GM12878 (cell line): ENCODE results near the gene PTPRD. TPM values are rescaled to one million over a fixed set of nuclear protein-coding genes. Genes with fewer than 3 reads are reported as not detected.

Experiments
- ATAC-seq: fragments of 200-7000 bp; cut with Tn5 transposase; 3 replicates; pipeline ENCODE4 v1.9.1; 2020; ENCODE audit warnings: mild to moderate bottlenecking, moderate library complexity
- BruUV-seq: library from RNA; stranded (reverse); fragments of 400-500 nt; replicated peaks from 2 replicates; lab custom pipeline; 2021; lab: Mats Ljungman, UMichigan
- CTCF ChIA-PET: fragments of 300-600 bp; sonication (Branson Sonifier 250); formaldehyde crosslinking; extraction: SDS; loops from one replicate; lab custom pipeline; 2021; ENCODE audit warnings: inconsistent platforms; lab: Yijun Ruan, JAX
- POLR2A ChIA-PET: fragments of 350-600 bp; formaldehyde crosslinking; extraction: SDS; loops from one replicate; lab custom pipeline; 2021; ENCODE audit warnings: inconsistent platforms; lab: Charles Lee
- RAD21 ChIA-PET: fragments of 300-600 bp; sonication (Branson Sonifier 250); formaldehyde crosslinking; loops from one replicate; lab custom pipeline; 2023; ENCODE audit warnings: antibody characterized with exemption; ENCODE audit not compliant: unreplicated experiment; lab: Charles Lee
- SMC1A ChIA-PET: fragments of 300-600 bp; sonication (Branson Sonifier 250); formaldehyde crosslinking; loops from one replicate; lab custom pipeline; 2023; ENCODE audit not compliant: unreplicated experiment, uncharacterized antibody; lab: Charles Lee
- DNase-seq: peaks from one replicate; pipeline ENCODE4 v3.0.0-alpha.2; 2011; ENCODE audit warnings: low read depth, low spot score
- FAIRE-seq: peaks from 3 replicates; lab custom pipeline; 2011; peaks lifted over from hg19 to GRCh38; lab: Jason Lieb, UNC
- H2AFZ ChIP-seq: 2 replicates; pipeline ENCODE4 v1.6.0; 2011; ENCODE audit warnings: low read depth, low read length, control low read depth; ENCODE audit not compliant: control insufficient read depth
- H3K27ac ChIP-seq: 2 replicates; pipeline ENCODE4 v1.5.1; 2011; ENCODE audit warnings: control low read depth; ENCODE audit not compliant: control insufficient read depth, insufficient read depth
- H3K27me3 ChIP-seq, 2 experiments: replicated peaks in 1 of 2; 2 replicates each; pipeline versions ENCODE4 v1.6.0 to v1.6.1; 2011; ENCODE audit warnings: low read length in 1 of 2; ENCODE audit not compliant: control insufficient read depth in 2 of 2, insufficient read depth in 2 of 2
- H3K36me3 ChIP-seq, 2 experiments: 2 replicates each; pipeline ENCODE4 v1.5.1; 2011; ENCODE audit warnings: low read length in 1 of 2; ENCODE audit not compliant: control insufficient read depth in 2 of 2, insufficient read depth in 2 of 2
- H3K4me1 ChIP-seq: 2 replicates; pipeline ENCODE4 v1.6.1; 2011; ENCODE audit warnings: mild to moderate bottlenecking, low read length, moderate library complexity, mixed read lengths; ENCODE audit not compliant: control insufficient read depth, insufficient read depth
- H3K4me2 ChIP-seq: 2 replicates; pipeline ENCODE4 v1.6.0; 2011; ENCODE audit warnings: control low read depth; ENCODE audit not compliant: control insufficient read depth, insufficient read depth
- H3K4me3 ChIP-seq: fragments of 200-600 bp; sonication (generic); 2 replicates; pipeline ENCODE4 v1.5.1; 2016
- H3K79me2 ChIP-seq: 2 replicates; pipeline ENCODE4 v1.6.0; 2011; ENCODE audit warnings: low read length; ENCODE audit not compliant: control insufficient read depth, insufficient read depth
- H3K9ac ChIP-seq: 2 replicates; pipeline ENCODE4 v1.8.0; 2011; ENCODE audit warnings: low read length, control low read depth, mixed read lengths; ENCODE audit not compliant: control insufficient read depth, insufficient read depth
- H3K9me3 ChIP-seq: replicated peaks from 3 replicates; pipeline ENCODE4 v1.5.1; 2011; ENCODE audit warnings: mild to moderate bottlenecking, low read length; ENCODE audit not compliant: control insufficient read depth, insufficient read depth
- H4K20me1 ChIP-seq: 2 replicates; pipeline ENCODE4 v1.6.0; 2011; ENCODE audit not compliant: control insufficient read depth, insufficient read depth
- SP1 ChIP-seq: IDR thresholded peaks from one replicate; pipeline ENCODE4 v1.6.1; 2011; ENCODE audit warnings: low read depth, low read length
- SUPT20H ChIP-seq: IDR thresholded peaks from 2 replicates; pipeline ENCODE4 v1.6.1; 2011; ENCODE audit warnings: low read depth, mild to moderate bottlenecking, low read length, moderate library complexity, borderline replicate concordance; ENCODE audit not compliant: control insufficient read depth
- ZNF687 ChIP-seq: fragments of 450-650 bp; IDR thresholded peaks from 2 replicates; pipeline ENCODE4 v1.6.1; 2017; ENCODE audit warnings: mild to moderate bottlenecking, moderate library complexity
- WGBS: methylation state at CpG from one replicate; pipeline ENCODE4 v1.1.6; 2016; ENCODE audit warnings: low lambda C conversion rate; ENCODE audit not compliant: insufficient replicate concordance, insufficient coverage; ENCODE audit errors: missing lambda C conversion rate; 5-methylcytosine and 5-hydroxymethylcytosine counted together
- in situ Hi-C: fragments of 300-500 bp; cut with MboI; formaldehyde crosslinking; loops from 9 replicates; pipeline ENCODE4 v1.14.3; 2018; ENCODE audit warnings: mixed read lengths
- intact Hi-C: fragments of 100-400 bp; cut with micrococcal nuclease; formaldehyde crosslinking; loops from one replicate; pipeline ENCODE4 v1.14.2; 2022; ENCODE audit not compliant: unreplicated experiment
- polyA plus RNA-seq, 11 experiments: library from polyadenylated mRNA; depleted of rRNA in 4 of 11; unstranded in 6 of 11; stranded (reverse) in 5 of 11; fragments of >200 nt; fragmentation: Nextera tagmentation in 4 of 11; fragmentation: Illumina TruSeq in 1 of 11; extraction: Ambion mirVana in 4 of 11; extraction: Trizol in 1 of 11; gene quantifications; 1 replicate in 1 of 11; 2 replicates in 10 of 11; pipeline versions ENCODE4 v1.2.1 to v1.2.3, GENCODE V29; 2011 to 2016; ENCODE audit warnings: inconsistent platforms in 2 of 11, missing spikeins in 2 of 11, low read depth in 1 of 11
- total RNA-seq, 4 experiments: library from RNA; depleted of rRNA in 3 of 4; stranded (reverse); fragments of >200 nt in 3 of 4; fragmentation: Illumina TruSeq in 1 of 4; extraction: Trizol in 1 of 4; gene quantifications; 2 replicates each; pipeline versions ENCODE4 v1.2.1 to v1.2.3, GENCODE V29; 2013 to 2021

PTPRD gene
- total and polyA plus RNA-seq, 10 of the 15 experiments (the other 5 are each of a cell fraction or from before 2014, with no cell fraction given) = under 0.01 to 0.05 (median 0.01) TPM; not detected in 7

- no peaks in the 10 kb centered on the region for H3K4me1 ChIP-seq
- H2AFZ ChIP-seq = no peak overlapping the region
- no peaks in the 10 kb centered on the region for H3K27me3 ChIP-seq
- FAIRE-seq (no peak), ATAC-seq (no peak), DNase-seq (no peak)
- 2% methylated on average over 2 of the region's 2 CpGs for WGBS
- RAD21 ChIA-PET = no interaction called here
- H3K27ac ChIP-seq = no peak overlapping the region
- no peak overlapping the region for H3K4me2 ChIP-seq
- intact Hi-C loops = no loop called here
- CTCF ChIA-PET = no interaction called here
- no peak overlapping the region for H3K4me3 ChIP-seq
- TF ChIP-seq SUPT20H = no peak
- POLR2A ChIA-PET = no interaction called here
- H3K79me2 ChIP-seq = no peaks in the 10 kb centered on the region
- in situ Hi-C loops = no loop called here
- H3K36me3 ChIP-seq = no peaks in the 10 kb centered on the region
- no peaks in the 10 kb centered on the region for H4K20me1 ChIP-seq
- no TSS peak for BruUV-seq
- H3K9ac ChIP-seq = no peak overlapping the region
- SMC1A ChIA-PET = no interaction called here
- no peaks in the 10 kb centered on the region for H3K9me3 ChIP-seq
These were observed 1883.9 kb downstream of the PTPRD start for GRCh38 chr9:8728910-8729309.

GRCh38 chr9:8727191-8727590, 1885.6 kb downstream of the PTPRD start:
- no peaks in the 10 kb centered on the region for H3K4me1 ChIP-seq
- RAD21 ChIA-PET = no interaction called here
- H3K27me3 ChIP-seq = no peaks in the 10 kb centered on the region
- FAIRE-seq = no peak
- no peaks in the 10 kb centered on the region for H4K20me1 ChIP-seq
- H3K9me3 ChIP-seq = no peaks in the 10 kb centered on the region
- DNase-seq = no peak
- H3K27ac ChIP-seq = no peak overlapping the region
- intact Hi-C loops (no loop called here), in situ Hi-C loops (no loop called here)
- SMC1A ChIA-PET = no interaction called here
- WGBS = 0% methylated on average over 2 of the region's 2 CpGs
- no peak overlapping the region for H3K4me2 ChIP-seq
- no TSS peak for BruUV-seq
- POLR2A ChIA-PET = no interaction called here
- no peak overlapping the region for H3K9ac ChIP-seq
- no peak overlapping the region for H3K4me3 ChIP-seq
- no peak overlapping the region for H2AFZ ChIP-seq
- no peak for ATAC-seq
- CTCF ChIA-PET = interaction anchor here (0.6 kb wide), 1 partner anchor 16 kb away, joined by 3 read pairs; no protein-coding TSS in a partner anchor
- TF ChIP-seq SP1 (no peak), ZNF687 (no peak)
- TF ChIP-seq, all 136 proteins: peak for 0
- H3K79me2 ChIP-seq = no peaks in the 10 kb centered on the region
- no peaks in the 10 kb centered on the region for H3K36me3 ChIP-seq
